Astrocyte (in vitro differentiated cells and primary cell): Measurements from ENCODE around the gene IFT80.

Source experiments
- EZH2 ChIP-seq: IDR thresholded peaks from 2 replicates; pipeline ENCODE4 v1.6.1; 2012; ENCODE audit warnings: mild to moderate bottlenecking, low read length, inconsistent platforms; ENCODE audit not compliant: insufficient read depth
- TF ChIP-seq, protein P1 (sequence below): IDR thresholded peaks from 2 replicates; pipeline ENCODE4 v1.5.1; 2011; ENCODE audit warnings: low read depth, mild to moderate bottlenecking, inconsistent platforms, low read length, moderate library complexity; ENCODE audit not compliant: insufficient read depth

DNA sequence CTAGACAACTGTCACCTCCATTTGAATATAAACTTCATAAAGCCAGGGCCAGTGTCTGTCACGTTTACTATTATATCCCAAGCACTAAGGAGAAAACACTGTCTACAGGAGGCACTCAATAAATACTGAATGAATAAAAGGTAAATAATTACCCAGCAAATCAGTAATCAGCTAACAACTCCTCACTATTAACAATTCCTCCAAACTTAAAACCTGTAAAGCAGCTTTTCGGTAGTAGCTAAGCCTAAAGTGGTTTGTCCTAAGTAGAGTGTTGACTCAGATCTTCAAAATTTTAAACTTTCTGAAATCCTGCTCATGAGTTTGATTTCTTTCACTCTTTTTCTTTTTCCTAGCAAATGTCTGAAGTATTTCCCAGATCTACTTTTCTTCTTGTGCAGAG is 133.9 kb downstream of the IFT80 start:
- TF ChIP-seq, protein P1, sequence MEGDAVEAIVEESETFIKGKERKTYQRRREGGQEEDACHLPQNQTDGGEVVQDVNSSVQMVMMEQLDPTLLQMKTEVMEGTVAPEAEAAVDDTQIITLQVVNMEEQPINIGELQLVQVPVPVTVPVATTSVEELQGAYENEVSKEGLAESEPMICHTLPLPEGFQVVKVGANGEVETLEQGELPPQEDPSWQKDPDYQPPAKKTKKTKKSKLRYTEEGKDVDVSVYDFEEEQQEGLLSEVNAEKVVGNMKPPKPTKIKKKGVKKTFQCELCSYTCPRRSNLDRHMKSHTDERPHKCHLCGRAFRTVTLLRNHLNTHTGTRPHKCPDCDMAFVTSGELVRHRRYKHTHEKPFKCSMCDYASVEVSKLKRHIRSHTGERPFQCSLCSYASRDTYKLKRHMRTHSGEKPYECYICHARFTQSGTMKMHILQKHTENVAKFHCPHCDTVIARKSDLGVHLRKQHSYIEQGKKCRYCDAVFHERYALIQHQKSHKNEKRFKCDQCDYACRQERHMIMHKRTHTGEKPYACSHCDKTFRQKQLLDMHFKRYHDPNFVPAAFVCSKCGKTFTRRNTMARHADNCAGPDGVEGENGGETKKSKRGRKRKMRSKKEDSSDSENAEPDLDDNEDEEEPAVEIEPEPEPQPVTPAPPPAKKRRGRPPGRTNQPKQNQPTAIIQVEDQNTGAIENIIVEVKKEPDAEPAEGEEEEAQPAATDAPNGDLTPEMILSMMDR: no peak
- no peak for TF ChIP-seq EZH2
